HCT116 (cell line): Measurements from ENCODE around the gene KCNJ4. TPM values are rescaled to one million over a fixed set of nuclear protein-coding genes. Genes with fewer than 3 reads are reported as not detected.
A peak's percentile ranks its signal among the peaks of the same experiment; 100 is the strongest.

Experiments
- ATAC-seq: fragments of 200-7000 bp; cut with Tn5 transposase; 2 replicates; pipeline ENCODE4 v1.9.1; 2020; ENCODE audit warnings: mild to moderate bottlenecking, moderate library complexity
- BruUV-seq: library from RNA; stranded (reverse); fragments of 400-500 nt; replicated peaks from 2 replicates; lab custom pipeline; 2021; lab: Mats Ljungman, UMichigan
- CTCF ChIA-PET: fragments of 300-600 bp; sonication (Branson Sonifier 250); formaldehyde crosslinking; loops from one replicate; lab custom pipeline; 2021; ENCODE audit warnings: antibody characterized with exemption; lab: Charles Lee
- POLR2A ChIA-PET: fragments of 300-600, 350-600 bp; sonication (Branson Sonifier 250); formaldehyde crosslinking; loops from one replicate; lab custom pipeline; 2021; ENCODE audit warnings: antibody characterized with exemption; lab: Charles Lee
- RAD21 ChIA-PET, 2 experiments: fragments of 300-600 bp; sonication (Branson Sonifier 250); formaldehyde crosslinking; loops; one replicate each; lab custom pipeline; 2023; ENCODE audit warnings: low total read pairs in 2 of 2; ENCODE audit not compliant: uncharacterized antibody in 2 of 2, unreplicated experiment in 2 of 2, low non-redundant PET in 1 of 2; lab: Charles Lee
- DNase-seq: peaks from one replicate; pipeline ENCODE4 v3.0.0-alpha.2; 2010; ENCODE audit warnings: low read depth, low spot score
- H2AFZ ChIP-seq: fragments of 200-600 bp; shearing (Covaris generic), sonication (generic); 2 replicates; pipeline ENCODE4 v1.6.1; 2017; ENCODE audit warnings: low read depth, mixed run types, mixed read lengths, antibody characterized with exemption, low read length; ENCODE audit not compliant: poor library complexity, severe bottlenecking
- H3K27ac ChIP-seq: 2 replicates; pipeline ENCODE4 v1.5.1; 2012; ENCODE audit warnings: low read depth, low read length
- H3K27me3 ChIP-seq: fragments of 200-600 bp; sonication (generic); 2 replicates; pipeline ENCODE4 v1.6.1; 2016; ENCODE audit warnings: mixed run types, low read length, mixed read lengths; ENCODE audit not compliant: insufficient read depth
- H3K36me3 ChIP-seq, 2 experiments: fragments of 200-500 bp in 1 of 2; fragments of 200-600 bp in 1 of 2; sonication (Bioruptor generic) in 1 of 2; sonication (generic) in 1 of 2; 2 replicates each; pipeline versions ENCODE4 v1.5.1 to v1.6.1; 2014 to 2016; ENCODE audit warnings: low read length in 2 of 2, inconsistent platforms in 1 of 2, mixed read lengths in 1 of 2, mixed run types in 1 of 2; ENCODE audit not compliant: insufficient read depth in 2 of 2, control insufficient read depth in 1 of 2
- H3K4me1 ChIP-seq, 2 experiments: fragments of 200-600 bp in 1 of 2; sonication (generic) in 1 of 2; 2 replicates each; pipeline versions ENCODE4 v1.5.1 to v1.6.1; 2012 to 2017; ENCODE audit warnings: low read length in 2 of 2, inconsistent platforms in 1 of 2, mild to moderate bottlenecking in 1 of 2, mixed read lengths in 1 of 2, mixed run types in 1 of 2, moderate library complexity in 1 of 2; ENCODE audit not compliant: insufficient read depth in 2 of 2, control insufficient read depth in 1 of 2
- H3K4me2 ChIP-seq: fragments of 200-600 bp; sonication (generic); 2 replicates; pipeline ENCODE4 v1.6.1; 2017; ENCODE audit warnings: mixed run types, low read length, mixed read lengths
- H3K4me3 ChIP-seq, 2 experiments: fragments of 200-600 bp in 1 of 2; sonication (generic) in 1 of 2; replicated peaks in 1 of 2; 2 replicates each; pipeline ENCODE4 v1.5.1; 2011 to 2016; ENCODE audit warnings: low read length in 2 of 2, control low read depth in 1 of 2, low read depth in 1 of 2, mild to moderate bottlenecking in 1 of 2, mixed read lengths in 1 of 2, mixed run types in 1 of 2
- H3K79me2 ChIP-seq: fragments of 200-600 bp; sonication (generic); 2 replicates; pipeline ENCODE4 v1.6.1; 2017; ENCODE audit warnings: mild to moderate bottlenecking, mixed run types, low read length, moderate library complexity, mixed read lengths; ENCODE audit not compliant: insufficient read depth
- H3K9ac ChIP-seq: fragments of 200-600 bp; sonication (generic); 2 replicates; pipeline ENCODE4 v1.6.1; 2016; ENCODE audit warnings: low read length, mixed read lengths
- H3K9me2 ChIP-seq: fragments of 200-600 bp; sonication (generic), shearing (Covaris generic); 2 replicates; pipeline ENCODE4 v1.6.1; 2017; ENCODE audit warnings: mixed run types, mild to moderate bottlenecking, moderate library complexity; ENCODE audit not compliant: insufficient read depth
- H3K9me3 ChIP-seq, 2 experiments: fragments of 200-500 bp in 1 of 2; fragments of 200-600 bp in 1 of 2; sonication (Bioruptor generic) in 1 of 2; sonication (generic) in 1 of 2; 2 replicates each; pipeline ENCODE4 v1.6.1; 2014 to 2017; ENCODE audit warnings: low read length in 2 of 2, mixed read lengths in 2 of 2, inconsistent platforms in 1 of 2, low read depth in 1 of 2, mild to moderate bottlenecking in 1 of 2, mixed run types in 1 of 2, moderate library complexity in 1 of 2; ENCODE audit not compliant: control insufficient read depth in 1 of 2, insufficient read depth in 1 of 2
- H4K20me1 ChIP-seq: fragments of 200-600 bp; sonication (generic), shearing (Covaris generic); 2 replicates; pipeline ENCODE4 v1.6.1; 2017; ENCODE audit warnings: mixed run types, mild to moderate bottlenecking, moderate library complexity; ENCODE audit not compliant: insufficient read depth
- ATF3 ChIP-seq: IDR thresholded peaks from 2 replicates; pipeline ENCODE4 v1.6.1; 2012
- CBX3 ChIP-seq: IDR thresholded peaks from 2 replicates; pipeline ENCODE4 v1.6.1; 2012; ENCODE audit warnings: low read depth
- CTCF ChIP-seq, 3 experiments: fragments of 200-600 bp in 1 of 3; sonication (generic) in 1 of 3; IDR thresholded peaks in 2 of 3; conservative IDR thresholded peaks in 1 of 3; 2 replicates each; pipeline ENCODE4 v1.5.1; 2012 to 2017; ENCODE audit warnings: low read depth in 2 of 3, low read length in 2 of 3, antibody characterized with exemption in 1 of 3, borderline replicate concordance in 1 of 3, control low read depth in 1 of 3, mild to moderate bottlenecking in 1 of 3, mixed read lengths in 1 of 3, mixed run types in 1 of 3, moderate library complexity in 1 of 3; ENCODE audit not compliant: insufficient read depth in 1 of 3
- EGR1 ChIP-seq: IDR thresholded peaks from 2 replicates; pipeline ENCODE4 v1.6.1; 2012; ENCODE audit warnings: low read depth
- ELF1 ChIP-seq: IDR thresholded peaks from 2 replicates; pipeline ENCODE4 v1.6.1; 2012; ENCODE audit warnings: low read depth, borderline replicate concordance
- EZH2 ChIP-seq: fragments of 200-600 bp; sonication (generic); IDR thresholded peaks from 2 replicates; pipeline ENCODE4 v1.6.1; 2017; ENCODE audit warnings: antibody characterized with exemption, mixed run types
- FOSL1 ChIP-seq: IDR thresholded peaks from 2 replicates; pipeline ENCODE4 v1.6.1; 2012; ENCODE audit warnings: low read depth
- MAX ChIP-seq: IDR thresholded peaks from 2 replicates; pipeline ENCODE4 v1.6.1; 2012
- POLR2A ChIP-seq: IDR thresholded peaks from 2 replicates; pipeline ENCODE4 v1.7.0; 2011; ENCODE audit warnings: borderline replicate concordance; ENCODE audit not compliant: insufficient read depth, insufficient read length; ENCODE audit errors: extremely low read depth
- RAD21 ChIP-seq: IDR thresholded peaks from 2 replicates; pipeline ENCODE4 v1.6.1; 2012; ENCODE audit warnings: low read depth, mild to moderate bottlenecking
- SIN3A ChIP-seq: IDR thresholded peaks from 2 replicates; pipeline ENCODE4 v1.6.1; 2012; ENCODE audit warnings: low read depth
- SP1 ChIP-seq: IDR thresholded peaks from 2 replicates; pipeline ENCODE4 v1.6.1; 2012; ENCODE audit warnings: low read depth
- SRF ChIP-seq: IDR thresholded peaks from 2 replicates; pipeline ENCODE4 v1.6.1; 2012; ENCODE audit warnings: low read depth
- TCF7L2 ChIP-seq: IDR thresholded peaks from 2 replicates; pipeline ENCODE4 v1.7.0; 2011; ENCODE audit warnings: borderline replicate concordance, inconsistent platforms; ENCODE audit not compliant: insufficient read depth, insufficient read length; ENCODE audit errors: extremely low read depth
- ZBTB33 ChIP-seq: IDR thresholded peaks from 2 replicates; pipeline ENCODE4 v1.6.1; 2011; ENCODE audit warnings: mild to moderate bottlenecking, low read length, moderate library complexity; ENCODE audit not compliant: insufficient replicate concordance; ENCODE audit errors: extremely low read depth
- ZNF274 ChIP-seq: fragments of 200-500 bp; sonication (Bioruptor generic); IDR thresholded peaks from 2 replicates; pipeline ENCODE4 v1.6.1; 2014; ENCODE audit warnings: mild to moderate bottlenecking, low read depth, low read length, inconsistent platforms
- intact Hi-C: fragments of 100-400 bp; cut with micrococcal nuclease; formaldehyde crosslinking; loops from 2 replicates; pipeline ENCODE4 v1.10.0; 2022
- total RNA-seq: library from RNA; stranded (reverse); gene quantifications from one replicate; pipeline ENCODE4 v1.2.1, GENCODE V29; 2021; ENCODE audit not compliant: unreplicated experiment

The KCNJ4 gene
- total RNA-seq, 1 experiment from 2014 or later = not detected

- no peaks in the 10 kb centered on the region for H3K9me2 ChIP-seq
- TF ChIP-seq CBX3 (no peak), EZH2 (no peak), SIN3A (no peak), ZNF274 (no peak), SP1 (no peak), CTCF (IDR thresholded peaks at IDR 0.05 in 2 of 3, conservative IDR thresholded peaks at IDR 0.05 in 1 of 3; ENCODE audit: borderline replicate concordance in 1 of 3, insufficient read depth in 1 of 3, low read depth in 2 of 3, low read length in 2 of 3) (peak; percentile 62 to 89 (median 86)), TCF7L2 (no peak), SRF (no peak), FOSL1 (no peak), ZBTB33 (no peak), POLR2A (no peak), MAX (peak; percentile 50; the same call in 1 of the 2 replicates), ELF1 (no peak), EGR1 (no peak), RAD21 (peak; percentile 57), ATF3 (no peak)
- ChIA-PET POLR2A (no interaction called here), CTCF (interaction anchor here (1.0 to 1.8 kb wide), 4 partner anchors 12 to 158 kb away, joined by 3 to 5 read pairs (median 4); partner anchors contain the start of gene DMC1), RAD21 (no interaction called here)
- DNase-seq (no peak), ATAC-seq (peak; percentile 83)
- H3K9ac ChIP-seq = peak overlapping the region; percentile 33; the same call in 1 of the 2 replicates
- H3K27me3 ChIP-seq = no peaks in the 10 kb centered on the region
- H3K4me2 ChIP-seq = peak overlapping the region; percentile 90
- BruUV-seq = no TSS peak
- peak overlapping the region; percentile 99 for H2AFZ ChIP-seq
- H4K20me1 ChIP-seq = no peaks in the 10 kb centered on the region
- intact Hi-C loops = no loop called here
- no peaks in the 10 kb centered on the region for H3K36me3 ChIP-seq
- peaks cover 5 to 18% of the 10 kb centered on the region in 2 experiments; a peak in 3 of 4 replicates for H3K4me1 ChIP-seq
- peak overlapping the region; percentile 28 to 50 for H3K4me3 ChIP-seq
- H3K79me2 ChIP-seq = no peaks in the 10 kb centered on the region
- no peaks in the 10 kb centered on the region for H3K9me3 ChIP-seq
- H3K27ac ChIP-seq = no peak overlapping the region; the same call in 1 of the 2 replicates
Measured at GRCh38 chr22:38412435-38413084, 42.4 kb downstream of the KCNJ4 start.
